HG03442 (cell line): Measurements from ENCODE around the gene CYB5R2.

Source experiments
- ATAC-seq: cut with Tn5 transposase; IDR thresholded peaks from one replicate; pipeline ENCODE4 v1.9.1; 2021; ENCODE audit warnings: mild to moderate bottlenecking, moderate library complexity; ENCODE audit not compliant: unreplicated experiment

CYB5R2 gene

DNA sequence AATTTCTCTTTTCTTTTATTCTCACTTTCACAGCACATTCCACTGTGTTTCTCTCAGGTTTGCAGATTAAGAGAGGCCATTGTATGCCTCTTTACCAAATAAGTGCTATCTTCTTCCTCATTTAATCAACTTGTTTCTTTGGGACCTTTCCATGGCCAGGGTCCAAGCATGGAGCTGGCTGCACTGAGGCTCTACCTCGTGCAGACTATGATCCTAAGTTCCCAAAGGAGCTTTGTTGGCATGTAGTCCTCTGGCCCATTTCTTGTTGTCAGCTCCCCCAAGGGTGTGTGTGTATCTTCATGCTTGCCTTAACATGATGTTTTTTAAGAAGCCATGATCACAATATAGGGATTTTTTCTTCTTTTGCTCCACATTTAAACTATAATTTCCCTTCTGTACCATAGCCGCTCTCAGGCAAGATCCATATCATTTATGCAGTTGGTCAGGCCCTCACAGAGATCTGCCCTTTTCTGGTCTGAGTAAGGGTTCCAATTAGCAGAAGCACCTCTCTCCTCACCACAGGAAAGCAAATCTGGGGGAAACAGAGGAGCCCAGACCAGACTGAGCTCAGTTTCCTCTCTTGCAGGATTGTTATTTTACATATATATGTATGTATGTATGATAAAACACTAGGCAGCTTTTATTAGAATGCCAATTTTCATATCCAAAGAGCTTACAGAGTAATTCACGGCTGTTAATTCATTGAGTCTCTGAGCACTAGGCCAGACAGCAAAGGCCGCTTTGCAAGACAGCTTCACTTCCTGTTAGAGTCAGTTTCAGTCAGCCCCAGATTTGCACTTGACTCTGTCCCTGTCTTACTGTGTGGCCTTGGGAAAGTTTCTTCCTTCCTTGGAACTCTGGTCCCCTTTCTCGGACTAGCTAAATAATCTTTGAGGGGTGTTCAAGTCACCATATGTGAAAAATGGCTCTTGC is 34.3 kb downstream of the CYB5R2 start:
- peak; percentile 50 for ATAC-seq

DNA sequence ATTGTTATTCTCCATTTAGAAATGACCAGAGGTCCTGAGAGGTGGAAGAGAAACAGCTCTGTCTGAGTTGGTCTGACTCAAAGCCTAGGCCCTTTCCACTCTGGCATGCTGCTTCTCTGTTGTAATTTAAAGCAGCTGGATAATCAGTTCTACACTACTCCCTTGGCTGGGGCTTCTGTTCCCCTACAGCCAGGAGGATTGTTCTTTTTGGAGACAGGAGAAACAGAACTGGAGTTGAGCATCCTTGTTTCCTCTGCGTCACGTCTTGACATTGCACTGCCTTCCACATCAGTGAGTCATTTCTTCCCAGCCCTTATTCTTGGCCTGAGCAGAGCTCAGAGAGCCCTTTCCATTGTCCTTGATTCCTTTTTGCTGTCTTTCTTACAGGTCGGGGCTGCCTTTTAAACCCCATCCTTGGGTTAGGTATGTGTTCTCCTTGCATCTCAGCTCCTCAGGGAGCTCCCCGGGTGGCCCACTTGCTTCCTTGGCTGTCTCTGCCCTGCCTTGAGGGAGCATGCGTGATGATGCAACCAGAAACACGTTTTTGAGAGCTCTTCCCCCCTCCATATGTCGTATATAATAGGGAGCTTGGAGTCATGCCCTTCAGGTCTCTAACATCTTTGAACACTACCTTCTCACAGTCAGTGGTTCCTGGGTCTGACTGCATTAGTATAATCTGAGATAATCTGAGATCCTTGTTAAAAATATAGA is 35.7 kb downstream of the CYB5R2 start:
- ATAC-seq, result no peak

DNA sequence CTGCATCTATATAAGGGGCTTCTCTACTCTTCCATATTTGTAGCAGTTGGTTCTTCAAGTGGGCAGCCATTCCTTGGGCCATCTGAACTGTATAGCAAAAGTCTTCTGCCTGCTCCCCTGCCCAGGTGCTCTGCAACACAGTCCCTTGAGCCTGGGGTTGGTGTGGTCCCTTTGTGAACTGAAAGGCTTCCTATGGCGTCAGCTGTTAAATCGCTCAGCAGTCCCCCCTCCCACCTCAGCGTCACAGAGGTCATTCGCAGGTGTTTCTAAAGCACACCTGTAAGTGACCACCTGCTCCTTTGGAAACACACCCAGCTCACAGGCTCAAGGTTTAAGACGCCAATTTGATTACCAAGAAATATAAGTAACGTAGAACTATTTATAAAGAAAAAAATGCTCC is 37.0 kb downstream of the CYB5R2 start:
- ATAC-seq, result no peak

DNA sequence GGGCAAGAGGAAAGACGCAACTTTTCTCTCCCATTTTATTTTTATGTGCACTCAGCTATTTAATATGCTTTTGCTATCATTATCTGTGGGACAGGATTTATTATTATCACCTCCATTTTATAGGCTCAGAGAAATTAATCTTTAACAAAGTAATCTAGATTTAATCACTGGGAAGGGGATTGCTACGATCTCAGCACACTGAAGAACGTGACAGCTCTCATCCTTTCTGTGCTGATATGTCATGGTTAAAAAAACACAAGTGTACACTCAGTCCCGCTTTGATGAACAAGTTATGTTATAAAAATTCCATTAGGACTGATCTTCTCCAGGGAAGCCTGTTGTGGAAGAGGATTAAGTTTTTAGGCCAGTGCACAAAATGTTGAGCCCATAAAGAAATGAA is 37.6 kb downstream of the CYB5R2 start:
- ATAC-seq, result no peak

DNA sequence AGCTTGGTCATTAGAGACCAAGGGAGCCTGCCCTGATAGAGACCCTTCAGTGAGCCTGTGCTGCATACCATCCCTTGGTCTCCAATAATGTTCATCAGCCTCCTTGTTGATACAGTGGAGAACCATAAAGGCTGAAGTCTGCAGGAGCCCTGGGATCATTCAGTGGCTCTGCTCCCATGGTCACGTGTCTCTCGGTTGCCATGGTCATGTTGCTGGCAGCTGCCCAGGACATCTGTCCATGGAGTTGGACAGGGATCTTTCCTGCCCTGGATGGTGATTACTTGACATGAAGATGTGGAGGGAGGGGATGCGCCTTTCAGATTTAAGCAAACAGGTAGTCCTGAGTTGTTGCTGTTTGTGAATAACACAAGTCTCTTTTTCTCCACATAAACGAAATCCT is 38.2 kb downstream of the CYB5R2 start:
- ATAC-seq, result no peak

DNA sequence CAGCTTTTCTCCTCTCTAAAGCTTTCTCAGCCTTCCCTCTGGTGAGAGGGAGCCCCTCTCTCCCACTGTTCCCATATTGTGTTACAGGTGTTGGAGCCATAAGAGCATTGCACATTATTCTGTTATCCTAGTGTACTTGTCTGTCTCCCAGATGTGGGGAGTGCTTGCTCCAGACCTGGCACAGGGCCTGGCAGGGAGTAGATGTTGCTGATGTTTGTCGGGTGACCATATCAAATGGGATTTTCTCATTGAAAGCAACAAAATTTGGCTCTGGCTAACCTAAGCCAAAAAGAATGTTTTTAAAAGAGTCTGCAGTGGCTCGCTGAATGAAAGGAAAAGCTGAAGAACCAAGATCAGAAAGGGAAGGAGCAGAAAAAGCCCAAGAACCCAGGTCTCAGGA is 41.1 kb downstream of the CYB5R2 start:
- ATAC-seq, result no peak

DNA sequence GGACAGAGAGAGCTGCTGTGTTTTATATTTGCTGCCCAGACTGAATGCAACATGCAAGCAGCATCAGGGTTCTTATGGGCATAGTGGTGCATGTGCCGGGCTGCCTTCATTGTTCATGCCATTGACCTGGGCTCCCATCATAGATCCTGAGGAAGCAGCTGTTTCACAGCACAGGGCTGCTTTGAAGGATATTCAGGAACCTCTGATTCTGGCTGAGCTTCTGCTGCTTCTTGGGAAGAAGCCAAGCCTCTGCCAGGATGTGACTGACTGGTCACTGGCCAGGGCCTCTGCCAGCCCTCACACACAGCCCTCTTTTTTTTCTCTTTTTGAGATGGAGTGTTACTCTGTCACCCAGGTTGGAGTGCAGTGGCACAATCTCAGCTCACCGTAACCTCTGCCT is 43.3 kb downstream of the CYB5R2 start:
- ATAC-seq, result no peak

DNA sequence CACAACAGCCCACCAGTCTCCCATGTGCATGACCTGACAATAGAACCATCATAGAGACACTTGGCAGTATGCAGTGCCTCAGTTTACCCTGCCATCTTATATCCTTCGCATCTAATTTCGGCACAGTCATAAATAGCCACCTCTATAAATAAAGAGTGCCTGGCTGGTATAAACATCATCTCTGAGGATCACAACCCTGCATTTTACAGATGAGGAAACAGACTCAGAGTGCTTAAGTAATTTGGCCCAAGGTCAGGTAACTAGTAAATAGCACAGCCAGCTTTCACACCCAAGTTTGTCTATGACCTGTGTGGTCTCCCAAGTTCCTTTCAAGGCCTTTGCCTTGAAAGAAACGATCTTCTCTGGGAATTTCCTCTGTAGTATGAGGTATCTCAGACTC is 44.6 kb downstream of the CYB5R2 start:
- no peak for ATAC-seq

DNA sequence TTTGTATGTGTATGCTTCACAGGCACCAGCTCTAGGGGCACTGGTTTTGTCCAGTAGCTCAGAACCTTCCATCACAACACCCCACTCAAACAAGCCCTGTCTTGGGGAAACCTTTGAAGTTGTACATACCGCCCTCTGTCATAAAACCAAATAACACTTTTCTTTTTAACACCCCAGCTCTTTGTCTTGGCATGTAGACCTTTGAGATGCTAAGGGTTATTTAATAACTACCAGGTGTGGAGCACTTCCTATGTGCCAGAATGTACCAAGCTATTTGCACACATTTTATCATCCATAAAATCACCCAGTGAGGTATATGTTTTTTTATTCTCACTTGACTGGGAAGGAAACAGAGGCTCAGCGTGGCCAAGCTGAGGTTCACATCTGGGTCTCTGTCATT is 50.6 kb downstream of the CYB5R2 start:
- no peak for ATAC-seq

DNA sequence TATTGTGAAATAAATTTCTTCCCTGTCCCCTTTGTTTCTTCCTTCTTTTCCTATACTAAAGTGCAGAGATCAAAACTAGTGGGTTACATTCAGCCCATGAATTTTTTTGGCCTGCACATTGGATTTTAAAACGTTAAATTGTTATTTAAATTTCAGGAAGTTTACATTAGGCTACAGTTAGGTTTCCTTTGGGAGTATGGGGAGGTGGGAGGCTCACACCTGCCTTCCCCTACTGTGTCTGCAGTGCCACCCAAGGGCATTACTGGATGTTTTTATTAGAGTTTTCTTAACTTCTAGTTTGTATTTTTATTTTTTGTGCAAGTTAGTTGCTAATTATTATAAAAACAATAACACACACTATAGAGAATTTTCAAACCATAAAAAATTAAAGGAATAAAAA is 51.7 kb downstream of the CYB5R2 start:
- no peak for ATAC-seq

DNA sequence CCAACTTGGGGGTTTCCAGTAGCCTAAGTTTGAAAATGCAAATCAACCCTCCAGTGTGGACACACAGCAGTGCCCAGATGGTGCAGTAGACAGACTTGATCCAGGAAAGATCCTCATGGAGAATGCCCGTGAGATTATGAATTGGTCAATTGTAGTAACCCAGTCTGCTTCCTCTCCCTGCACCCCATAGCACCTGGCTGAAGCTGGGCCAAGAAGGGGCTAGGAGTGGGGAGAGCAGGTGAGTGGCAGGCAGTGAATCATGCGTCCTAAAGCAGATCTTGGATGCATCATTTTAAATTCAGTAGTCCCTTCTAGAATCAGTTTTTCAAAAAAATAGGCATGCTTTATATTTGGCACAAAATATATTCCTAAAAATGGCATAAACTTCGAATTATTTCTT is 52.2 kb downstream of the CYB5R2 start:
- no peak for ATAC-seq

DNA sequence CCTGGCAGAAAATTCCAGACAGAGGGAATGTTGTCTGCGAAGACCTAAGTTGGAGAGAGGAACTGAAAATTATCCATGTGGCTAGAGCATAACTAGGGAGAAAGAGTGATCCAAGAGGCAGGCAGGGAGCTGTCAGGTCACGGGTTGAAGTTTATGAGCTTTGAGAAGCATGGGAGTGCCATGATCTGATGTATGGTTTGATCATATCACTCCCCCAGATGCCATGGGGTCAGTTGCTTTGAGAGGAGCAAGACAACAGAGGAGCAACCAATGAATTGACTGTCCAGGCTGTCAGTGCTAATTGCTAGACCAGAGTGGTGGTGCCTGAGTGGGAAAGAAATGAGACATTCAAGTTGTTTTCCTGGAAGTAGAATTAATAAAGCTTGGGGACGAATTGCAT is 54.0 kb downstream of the CYB5R2 start:
- ATAC-seq, result no peak

DNA sequence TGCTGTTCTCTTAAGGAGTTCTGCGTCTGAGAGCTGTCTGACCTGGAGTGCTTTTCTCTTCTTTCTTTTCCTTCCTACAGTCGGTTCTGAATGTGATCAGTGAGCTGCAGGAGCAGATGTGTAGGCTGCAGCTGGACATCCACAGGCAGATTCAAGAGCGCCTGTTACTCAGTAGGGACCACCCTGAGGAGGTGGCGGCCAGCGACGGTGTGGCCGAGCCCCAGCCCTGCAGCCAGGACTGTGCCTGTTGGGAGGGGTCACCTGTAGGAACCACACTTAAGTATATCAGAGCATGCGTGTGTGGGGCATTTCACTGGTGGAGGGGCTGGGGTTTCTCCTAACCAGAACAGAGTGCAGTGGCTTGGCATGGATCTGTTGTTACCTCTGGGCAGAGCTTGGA is 56.3 kb downstream of the CYB5R2 start:
- no peak for ATAC-seq
